WTC11 (cell line): Measurements from ENCODE around the gene OPRL1. TPM values are rescaled to one million over a fixed set of nuclear protein-coding genes. Genes with fewer than 3 reads are reported as not detected.

ENCODE experiments used
- ATAC-seq: fragments of 200-7000 bp; cut with Tn5 transposase; 2 replicates; pipeline ENCODE4 v1.10.0; 2021; ENCODE audit warnings: mild to moderate bottlenecking, moderate library complexity
- CTCF ChIA-PET: fragments of 300-600 bp; sonication (Branson Sonifier 250); formaldehyde crosslinking; loops from one replicate; lab custom pipeline; 2021; ENCODE audit warnings: antibody characterized with exemption; lab: Charles Lee
- POLR2A ChIA-PET: fragments of 350-600 bp; sonication (Branson Sonifier 250); formaldehyde crosslinking; loops from one replicate; lab custom pipeline; 2021; ENCODE audit warnings: antibody characterized with exemption; lab: Charles Lee
- DNase-seq: peaks from one replicate; pipeline ENCODE4 v3.0.0; 2021; ENCODE audit warnings: low spot score
- H3K27ac Mint-ChIP-seq: 2 replicates; pipeline ENCODE4 v1.8.0; 2021; ENCODE audit warnings: mixed read lengths
- H3K27me3 Mint-ChIP-seq: 2 replicates; pipeline ENCODE4 v1.8.0; 2021; ENCODE audit warnings: low read depth, mild to moderate bottlenecking, moderate library complexity, mixed read lengths
- H3K36me3 Mint-ChIP-seq: 2 replicates; pipeline ENCODE4 v1.8.0; 2021; ENCODE audit warnings: mixed read lengths
- H3K4me1 Mint-ChIP-seq: 2 replicates; pipeline ENCODE4 v1.8.0; 2022; ENCODE audit warnings: mixed read lengths
- H3K4me3 Mint-ChIP-seq: 2 replicates; pipeline ENCODE4 v1.8.0; 2021; ENCODE audit warnings: mild to moderate bottlenecking, moderate library complexity, mixed read lengths
- H3K9me3 Mint-ChIP-seq: 2 replicates; pipeline ENCODE4 v1.8.0; 2021; ENCODE audit warnings: mixed read lengths
- AFF4 ChIP-seq: sonication (generic); formaldehyde crosslinking; IDR thresholded peaks from 2 replicates; pipeline ENCODE4 v1.8.1; 2023; ENCODE audit warnings: mild to moderate bottlenecking, missing genetic modification reagents, borderline replicate concordance
- ATF3 ChIP-seq: sonication (generic); formaldehyde crosslinking; conservative IDR thresholded peaks from 2 replicates; pipeline ENCODE4 v1.8.1; 2022; ENCODE audit warnings: mild to moderate bottlenecking, missing genetic modification reagents
- CREM ChIP-seq: sonication (generic); formaldehyde crosslinking; IDR thresholded peaks from 2 replicates; pipeline ENCODE4 v1.8.1; 2022; ENCODE audit warnings: mild to moderate bottlenecking, missing genetic modification reagents, moderate library complexity
- E2F4 ChIP-seq: sonication (generic); formaldehyde crosslinking; IDR thresholded peaks from 2 replicates; pipeline ENCODE4 v1.8.1; 2022; ENCODE audit warnings: low read depth, mild to moderate bottlenecking, moderate library complexity, missing genetic modification reagents, borderline replicate concordance
- FOXK1 ChIP-seq: sonication (generic); formaldehyde crosslinking; IDR thresholded peaks from 2 replicates; pipeline ENCODE4 v1.8.0; 2022; ENCODE audit warnings: mild to moderate bottlenecking, moderate library complexity, missing genetic modification reagents
- HMGXB4 ChIP-seq: sonication (generic); formaldehyde crosslinking; IDR thresholded peaks from 2 replicates; pipeline ENCODE4 v1.8.1; 2023; ENCODE audit warnings: mild to moderate bottlenecking, moderate library complexity, missing genetic modification reagents
- JAZF1 ChIP-seq: fragments of 250-450 bp; sonication (Bioruptor Pico); IDR thresholded peaks from 2 replicates; pipeline ENCODE4 v1.9.0; 2021; ENCODE audit warnings: moderate library complexity, mild to moderate bottlenecking, inconsistent platforms
- JUN ChIP-seq: sonication (generic); formaldehyde crosslinking; IDR thresholded peaks from 2 replicates; pipeline ENCODE4 v1.8.0; 2023; ENCODE audit warnings: mild to moderate bottlenecking, missing genetic modification reagents
- MYBL2 ChIP-seq: sonication (generic); formaldehyde crosslinking; IDR thresholded peaks from 2 replicates; pipeline ENCODE4 v1.8.1; 2023; ENCODE audit warnings: mild to moderate bottlenecking, moderate library complexity, missing genetic modification reagents
- PRRX2 ChIP-seq: fragments of 250-450 bp; sonication (Bioruptor Pico); IDR thresholded peaks from 2 replicates; pipeline ENCODE4 v1.8.0; 2021; ENCODE audit warnings: mild to moderate bottlenecking
- RELA ChIP-seq: sonication (generic); formaldehyde crosslinking; IDR thresholded peaks from 2 replicates; pipeline ENCODE4 v1.8.1; 2022; ENCODE audit warnings: missing genetic modification reagents, mild to moderate bottlenecking, borderline replicate concordance
- RORB ChIP-seq: fragments of 250-450 bp; sonication (Bioruptor Pico); IDR thresholded peaks from 2 replicates; pipeline ENCODE4 v1.9.0; 2021; ENCODE audit warnings: mild to moderate bottlenecking
- SMAD4 ChIP-seq: sonication (generic); formaldehyde crosslinking; IDR thresholded peaks from 2 replicates; pipeline ENCODE4 v1.8.0; 2022; ENCODE audit warnings: mild to moderate bottlenecking, missing genetic modification reagents
- SP1 ChIP-seq: sonication (generic); formaldehyde crosslinking; conservative IDR thresholded peaks from 2 replicates; pipeline ENCODE4 v1.8.1; 2022; ENCODE audit warnings: missing genetic modification reagents
- TP53 ChIP-seq: sonication (generic); formaldehyde crosslinking; IDR thresholded peaks from 2 replicates; pipeline ENCODE4 v1.8.1; 2023; ENCODE audit warnings: mild to moderate bottlenecking, missing genetic modification reagents
- ZBTB21 ChIP-seq: sonication (generic); formaldehyde crosslinking; IDR thresholded peaks from 2 replicates; pipeline ENCODE4 v1.8.1; 2023; ENCODE audit warnings: mild to moderate bottlenecking, missing genetic modification reagents, borderline replicate concordance
- ZBTB43 ChIP-seq: sonication (generic); formaldehyde crosslinking; IDR thresholded peaks from 2 replicates; pipeline ENCODE4 v1.8.1; 2023; ENCODE audit warnings: mild to moderate bottlenecking, missing genetic modification reagents
- ZNF512 ChIP-seq: sonication (generic); formaldehyde crosslinking; IDR thresholded peaks from 2 replicates; pipeline ENCODE4 v1.8.1; 2022; ENCODE audit warnings: missing genetic modification reagents, borderline replicate concordance
- ZSCAN18 ChIP-seq: fragments of 250-450 bp; sonication (Bioruptor Pico); IDR thresholded peaks from 2 replicates; pipeline ENCODE4 v2.1.2; 2022; ENCODE audit warnings: mild to moderate bottlenecking, moderate library complexity
- total RNA-seq: library from RNA; stranded (reverse); gene quantifications from 3 replicates; pipeline ENCODE4 v1.2.3, GENCODE V29; 2021

OPRL1 gene
- total RNA-seq, 1 experiment from 2014 or later = 2.0 TPM

- Mint-ChIP-seq H3K36me3 (no peaks in the 10 kb centered on the region; the same call in 1 of the 2 replicates), H3K27ac (no peak overlapping the region), H3K27me3 (peaks cover 11% of the 10 kb centered on the region), H3K9me3 (peaks cover 8% of the 10 kb centered on the region), H3K4me3 (no peak overlapping the region), H3K4me1 (peaks cover 7% of the 10 kb centered on the region)
- no peak for TF ChIP-seq SMAD4
- TF ChIP-seq AFF4 = no peak
- TF ChIP-seq RELA (CRISPR knock-in tag) = no peak
- no peak for TF ChIP-seq SP1 (CRISPR knock-in tag)
- no peak for TF ChIP-seq ZSCAN18 (CRISPR knock-in tag)
- no peak for TF ChIP-seq E2F4
- no peak for TF ChIP-seq PRRX2 (CRISPR knock-in tag)
- no peak for TF ChIP-seq RORB (CRISPR knock-in tag)
- no peak for TF ChIP-seq ZBTB21 (CRISPR knock-in tag)
- TF ChIP-seq ZBTB43 (CRISPR knock-in tag) = no peak
- TF ChIP-seq ZNF512 (CRISPR knock-in tag) = no peak
- TF ChIP-seq HMGXB4 = no peak
- no peak for ATAC-seq
- CTCF ChIA-PET = interaction anchor here (0.6 to 3.4 kb wide), 6 partner anchors 8 to 188 kb away, joined by 3 to 26 read pairs (median 8); partner anchors contain the start of gene LKAAEAR1
- DNase-seq = no peak
- POLR2A ChIA-PET = interaction anchor here (1.2 kb wide), 1 partner anchor 37 kb away, joined by 3 read pairs; no protein-coding TSS in a partner anchor
These were observed 11.5 kb downstream of the OPRL1 start for GRCh38 chr20:64091340-64091739.

- H3K4me1 Mint-ChIP-seq = peaks cover 7% of the 10 kb centered on the region
- H3K4me3 Mint-ChIP-seq = no peak overlapping the region
- H3K36me3 Mint-ChIP-seq = peaks cover 4% of the 10 kb centered on the region
- no peak overlapping the region for H3K27ac Mint-ChIP-seq
- peaks cover 12% of the 10 kb centered on the region for H3K9me3 Mint-ChIP-seq
- ChIA-PET POLR2A (interaction anchor here (1.2 kb wide), 1 partner anchor 38 kb away, joined by 3 read pairs; no protein-coding TSS in a partner anchor), CTCF (interaction anchor here (0.6 to 3.4 kb wide), 6 partner anchors 8 to 187 kb away, joined by 3 to 26 read pairs (median 8); partner anchors contain the start of gene LKAAEAR1)
- DNase-seq = no peak
- H3K27me3 Mint-ChIP-seq = peaks cover 11% of the 10 kb centered on the region; the same call in 1 of the 2 replicates
- peak; percentile 78 for ATAC-seq
- TF ChIP-seq MYBL2 (CRISPR knock-in tag) (no peak), ZBTB21 (CRISPR knock-in tag) (no peak), TP53 (CRISPR knock-in tag) (no peak), AFF4 (no peak), JUN (CRISPR knock-in tag) (no peak), CREM (CRISPR knock-in tag) (no peak), FOXK1 (no peak), ATF3 (no peak), JAZF1 (CRISPR knock-in tag) (no peak)
These were observed 11.9 kb downstream of the OPRL1 start for GRCh38 chr20:64091770-64092169.
